ENCODE measurements around the gene NTN3. TPM values are rescaled to one million over a fixed set of nuclear protein-coding genes. Genes with fewer than 3 reads are reported as not detected.
A peak's percentile ranks its signal among the peaks of the same experiment; 100 is the strongest.

Gene NTN3
- polyA plus RNA-seq, 1 of the 3 experiments (the other 2 are of a cell fraction) = 0.28 TPM

DNA sequence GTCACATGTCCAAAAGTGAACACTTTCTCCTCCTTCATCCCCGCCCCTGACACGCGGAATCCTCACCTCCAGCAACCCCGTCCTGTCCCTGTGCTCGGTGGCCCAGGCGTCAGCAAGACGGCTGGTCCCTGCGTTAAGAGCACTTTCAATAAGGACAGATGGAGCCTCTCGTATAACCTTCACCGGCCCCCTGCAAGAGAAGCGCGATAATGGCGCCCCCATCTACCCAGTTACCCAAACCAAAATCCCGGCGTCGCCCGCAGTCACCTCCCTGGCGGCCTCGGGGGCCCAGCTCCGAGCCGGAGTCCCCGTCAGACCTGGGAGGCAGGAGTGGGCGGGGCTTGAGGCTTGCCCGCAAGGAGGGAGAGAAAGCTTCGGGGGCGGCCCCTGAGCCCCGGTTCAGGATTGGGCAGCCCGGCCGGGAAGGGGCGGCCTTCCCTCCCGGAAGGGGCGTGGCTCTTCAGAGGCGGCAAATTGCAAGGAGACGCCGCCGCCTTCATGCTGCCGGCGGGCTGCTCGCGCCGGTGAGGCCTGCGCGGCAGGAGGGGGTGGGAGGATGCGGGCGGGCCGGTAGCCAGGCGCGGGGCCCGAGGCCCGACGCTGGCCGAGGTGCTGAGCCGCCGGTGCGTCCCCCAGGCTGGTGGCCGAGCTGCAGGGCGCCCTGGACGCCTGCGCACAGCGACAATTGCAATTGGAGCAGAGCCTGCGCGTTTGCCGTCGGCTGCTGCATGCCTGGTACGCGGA is 11.3 kb upstream of the NTN3 start, which contains the start of gene TEDC2:
TSS of gene TEDC2 (plus strand) at position 463 of the 744 bp plus-strand sequence. CDS start at position 499, 36 bp downstream.
- CTCF ChIA-PET = interaction anchor here (0.8 to 4.8 kb wide), 9 partner anchors 9 to 120 kb away, joined by 3 to 27 read pairs (median 4); partner anchors contain the start of genes ABCA3 and TBC1D24
- TF ChIP-seq, protein P1, sequence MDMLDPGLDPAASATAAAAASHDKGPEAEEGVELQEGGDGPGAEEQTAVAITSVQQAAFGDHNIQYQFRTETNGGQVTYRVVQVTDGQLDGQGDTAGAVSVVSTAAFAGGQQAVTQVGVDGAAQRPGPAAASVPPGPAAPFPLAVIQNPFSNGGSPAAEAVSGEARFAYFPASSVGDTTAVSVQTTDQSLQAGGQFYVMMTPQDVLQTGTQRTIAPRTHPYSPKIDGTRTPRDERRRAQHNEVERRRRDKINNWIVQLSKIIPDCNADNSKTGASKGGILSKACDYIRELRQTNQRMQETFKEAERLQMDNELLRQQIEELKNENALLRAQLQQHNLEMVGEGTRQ (IDR thresholded peaks at IDR 0.05; ENCODE audit: borderline replicate concordance, low read depth, low read length) = no peak
- TF ChIP-seq, protein P2, sequence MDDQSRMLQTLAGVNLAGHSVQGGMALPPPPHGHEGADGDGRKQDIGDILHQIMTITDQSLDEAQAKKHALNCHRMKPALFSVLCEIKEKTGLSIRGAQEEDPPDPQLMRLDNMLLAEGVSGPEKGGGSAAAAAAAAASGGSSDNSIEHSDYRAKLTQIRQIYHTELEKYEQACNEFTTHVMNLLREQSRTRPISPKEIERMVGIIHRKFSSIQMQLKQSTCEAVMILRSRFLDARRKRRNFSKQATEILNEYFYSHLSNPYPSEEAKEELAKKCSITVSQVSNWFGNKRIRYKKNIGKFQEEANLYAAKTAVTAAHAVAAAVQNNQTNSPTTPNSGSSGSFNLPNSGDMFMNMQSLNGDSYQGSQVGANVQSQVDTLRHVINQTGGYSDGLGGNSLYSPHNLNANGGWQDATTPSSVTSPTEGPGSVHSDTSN (IDR thresholded peaks at IDR 0.05) = peak; percentile 22
- peak; percentile 66 for TF ChIP-seq NRF1 (IDR thresholded peaks at IDR 0.05; ENCODE audit: low read depth, low read length)
- TF ChIP-seq GABPA (IDR thresholded peaks at IDR 0.05; ENCODE audit: low read depth) = peak; percentile 84
- TF ChIP-seq MXI1 (IDR thresholded peaks at IDR 0.05; ENCODE audit: low read depth, low read length) = peak; percentile 97
- no peak for TF ChIP-seq ELF1 (IDR thresholded peaks at IDR 0.05)
- no peak for TF ChIP-seq RFX5 (IDR thresholded peaks at IDR 0.05; ENCODE audit: low read length)
- no peak for TF ChIP-seq YY1 (IDR thresholded peaks at IDR 0.05; ENCODE audit: low read depth)
- no peak for TF ChIP-seq NFIC (IDR thresholded peaks at IDR 0.05; ENCODE audit: borderline replicate concordance)
- no peak for TF ChIP-seq RCOR1 (IDR thresholded peaks at IDR 0.05; ENCODE audit: low read length)
- TF ChIP-seq, protein P3, sequence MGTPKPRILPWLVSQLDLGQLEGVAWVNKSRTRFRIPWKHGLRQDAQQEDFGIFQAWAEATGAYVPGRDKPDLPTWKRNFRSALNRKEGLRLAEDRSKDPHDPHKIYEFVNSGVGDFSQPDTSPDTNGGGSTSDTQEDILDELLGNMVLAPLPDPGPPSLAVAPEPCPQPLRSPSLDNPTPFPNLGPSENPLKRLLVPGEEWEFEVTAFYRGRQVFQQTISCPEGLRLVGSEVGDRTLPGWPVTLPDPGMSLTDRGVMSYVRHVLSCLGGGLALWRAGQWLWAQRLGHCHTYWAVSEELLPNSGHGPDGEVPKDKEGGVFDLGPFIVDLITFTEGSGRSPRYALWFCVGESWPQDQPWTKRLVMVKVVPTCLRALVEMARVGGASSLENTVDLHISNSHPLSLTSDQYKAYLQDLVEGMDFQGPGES (IDR thresholded peaks at IDR 0.05; ENCODE audit: low read depth, low read length) = no peak
- TF ChIP-seq RXRA (IDR thresholded peaks at IDR 0.05; ENCODE audit: borderline replicate concordance, low read depth) = no peak
- no peak for TF ChIP-seq FOSL2 (IDR thresholded peaks at IDR 0.05; ENCODE audit: borderline replicate concordance, low read depth)
- TF ChIP-seq, protein P4, sequence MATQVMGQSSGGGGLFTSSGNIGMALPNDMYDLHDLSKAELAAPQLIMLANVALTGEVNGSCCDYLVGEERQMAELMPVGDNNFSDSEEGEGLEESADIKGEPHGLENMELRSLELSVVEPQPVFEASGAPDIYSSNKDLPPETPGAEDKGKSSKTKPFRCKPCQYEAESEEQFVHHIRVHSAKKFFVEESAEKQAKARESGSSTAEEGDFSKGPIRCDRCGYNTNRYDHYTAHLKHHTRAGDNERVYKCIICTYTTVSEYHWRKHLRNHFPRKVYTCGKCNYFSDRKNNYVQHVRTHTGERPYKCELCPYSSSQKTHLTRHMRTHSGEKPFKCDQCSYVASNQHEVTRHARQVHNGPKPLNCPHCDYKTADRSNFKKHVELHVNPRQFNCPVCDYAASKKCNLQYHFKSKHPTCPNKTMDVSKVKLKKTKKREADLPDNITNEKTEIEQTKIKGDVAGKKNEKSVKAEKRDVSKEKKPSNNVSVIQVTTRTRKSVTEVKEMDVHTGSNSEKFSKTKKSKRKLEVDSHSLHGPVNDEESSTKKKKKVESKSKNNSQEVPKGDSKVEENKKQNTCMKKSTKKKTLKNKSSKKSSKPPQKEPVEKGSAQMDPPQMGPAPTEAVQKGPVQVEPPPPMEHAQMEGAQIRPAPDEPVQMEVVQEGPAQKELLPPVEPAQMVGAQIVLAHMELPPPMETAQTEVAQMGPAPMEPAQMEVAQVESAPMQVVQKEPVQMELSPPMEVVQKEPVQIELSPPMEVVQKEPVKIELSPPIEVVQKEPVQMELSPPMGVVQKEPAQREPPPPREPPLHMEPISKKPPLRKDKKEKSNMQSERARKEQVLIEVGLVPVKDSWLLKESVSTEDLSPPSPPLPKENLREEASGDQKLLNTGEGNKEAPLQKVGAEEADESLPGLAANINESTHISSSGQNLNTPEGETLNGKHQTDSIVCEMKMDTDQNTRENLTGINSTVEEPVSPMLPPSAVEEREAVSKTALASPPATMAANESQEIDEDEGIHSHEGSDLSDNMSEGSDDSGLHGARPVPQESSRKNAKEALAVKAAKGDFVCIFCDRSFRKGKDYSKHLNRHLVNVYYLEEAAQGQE (IDR thresholded peaks at IDR 0.05; ENCODE audit: low read depth, low read length) = peak; percentile 86
- TF ChIP-seq JUND (IDR thresholded peaks at IDR 0.05) = no peak
- no peak for TF ChIP-seq TEAD4 (IDR thresholded peaks at IDR 0.05; ENCODE audit: borderline replicate concordance, insufficient read depth)
- no peak for TF ChIP-seq RAD21 (IDR thresholded peaks at IDR 0.05; ENCODE audit: low read length)
- TF ChIP-seq POLR2AphosphoS5 (IDR thresholded peaks at IDR 0.05; ENCODE audit: low read depth, low read length) = no peak
- no peak for TF ChIP-seq FOXM1 (IDR thresholded peaks at IDR 0.05; ENCODE audit: low read depth)
- TF ChIP-seq, protein P5, sequence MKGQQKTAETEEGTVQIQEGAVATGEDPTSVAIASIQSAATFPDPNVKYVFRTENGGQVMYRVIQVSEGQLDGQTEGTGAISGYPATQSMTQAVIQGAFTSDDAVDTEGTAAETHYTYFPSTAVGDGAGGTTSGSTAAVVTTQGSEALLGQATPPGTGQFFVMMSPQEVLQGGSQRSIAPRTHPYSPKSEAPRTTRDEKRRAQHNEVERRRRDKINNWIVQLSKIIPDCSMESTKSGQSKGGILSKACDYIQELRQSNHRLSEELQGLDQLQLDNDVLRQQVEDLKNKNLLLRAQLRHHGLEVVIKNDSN (IDR thresholded peaks at IDR 0.05; ENCODE audit: borderline replicate concordance, low read depth) = no peak
- TF ChIP-seq FOXJ3 (CRISPR knock-in tag; IDR thresholded peaks at IDR 0.05) = no peak
- TF ChIP-seq, protein P6, sequence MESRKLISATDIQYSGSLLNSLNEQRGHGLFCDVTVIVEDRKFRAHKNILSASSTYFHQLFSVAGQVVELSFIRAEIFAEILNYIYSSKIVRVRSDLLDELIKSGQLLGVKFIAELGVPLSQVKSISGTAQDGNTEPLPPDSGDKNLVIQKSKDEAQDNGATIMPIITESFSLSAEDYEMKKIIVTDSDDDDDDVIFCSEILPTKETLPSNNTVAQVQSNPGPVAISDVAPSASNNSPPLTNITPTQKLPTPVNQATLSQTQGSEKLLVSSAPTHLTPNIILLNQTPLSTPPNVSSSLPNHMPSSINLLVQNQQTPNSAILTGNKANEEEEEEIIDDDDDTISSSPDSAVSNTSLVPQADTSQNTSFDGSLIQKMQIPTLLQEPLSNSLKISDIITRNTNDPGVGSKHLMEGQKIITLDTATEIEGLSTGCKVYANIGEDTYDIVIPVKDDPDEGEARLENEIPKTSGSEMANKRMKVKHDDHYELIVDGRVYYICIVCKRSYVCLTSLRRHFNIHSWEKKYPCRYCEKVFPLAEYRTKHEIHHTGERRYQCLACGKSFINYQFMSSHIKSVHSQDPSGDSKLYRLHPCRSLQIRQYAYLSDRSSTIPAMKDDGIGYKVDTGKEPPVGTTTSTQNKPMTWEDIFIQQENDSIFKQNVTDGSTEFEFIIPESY (IDR thresholded peaks at IDR 0.05; ENCODE audit: borderline replicate concordance, low read depth) = no peak
- no peak for TF ChIP-seq TAF1 (IDR thresholded peaks at IDR 0.05; ENCODE audit: borderline replicate concordance, low read depth, low read length)
- no peak for TF ChIP-seq MEF2A (IDR thresholded peaks at IDR 0.05; ENCODE audit: borderline replicate concordance, low read depth)

More for the DNA sequence above, 11.3 kb upstream of the NTN3 start, which contains the start of gene TEDC2:
- Histone ChIP-seq H3K4me3 (ENCODE audit: low read depth in 2 of 2, low read length in 1 of 2) (peak within 1 kb of the TSS; percentile 66 to 71), H2AFZ (ENCODE audit: low read depth) (peak within 1 kb of the TSS; percentile 88), H3K4me1 (ENCODE audit: control insufficient read depth in 1 of 2, insufficient read depth in 2 of 2, low read depth in 1 of 2, low read length in 1 of 2) (peaks cover 9 to 24% of the 10 kb centered on the region in 2 experiments; a peak in 2 of 4 replicates), H3F3A (replicated peaks; ENCODE audit: insufficient read depth) (peaks cover 16% of the 10 kb centered on the region), H3K9ac (peak within 1 kb of the TSS; percentile 60; the same call in 1 of the 2 replicates), H4K20me1 (ENCODE audit: insufficient read depth) (no peaks in the 10 kb centered on the region), H3K36me3 (replicated peaks in 1 of 2; ENCODE audit: control insufficient read depth in 1 of 2, insufficient read depth in 2 of 2, low read length in 1 of 2) (peaks cover 0 to 16% of the 10 kb centered on the region in 2 experiments), H3K4me2 (peak within 1 kb of the TSS; percentile 96), H3K27ac (ENCODE audit: low read depth in 2 of 2, low read length in 1 of 2) (peak within 1 kb of the TSS; percentile 39 to 76; a peak in 3 of 4 replicates), H3K79me2 (ENCODE audit: insufficient read depth) (peaks cover 14% of the 10 kb centered on the region; the same call in 1 of the 2 replicates), H3K27me3 (ENCODE audit: insufficient read depth) (no peaks in the 10 kb centered on the region), H3K9me2 (no peaks in the 10 kb centered on the region), H3K9me3 (no peaks in the 10 kb centered on the region)
- POLR2A ChIA-PET = interaction anchor here (1.3 to 2.0 kb wide), 3 partner anchors 9 to 41 kb away, joined by 4 to 19 read pairs (median 5); no protein-coding TSS in a partner anchor
- WGBS (ENCODE audit: low lambda C conversion rate) = 2% methylated on average over 25 of the region's 66 CpGs
- peak; percentile 99 for DNase-seq
